Stimulated activated CD8-positive, alpha-beta memory T cell treated with anti-CD3 and anti-CD28 coated beads, Interleukin-4, amount 100 ng/mL, for 48 hours (primary cell): ENCODE data around the gene LRRN2.
"Not testable (repeated sequence)": the region's sequence is repeated elsewhere in the genome, so short reads cannot be mapped to it uniquely, and the experiment has no call there.

ENCODE experiments used
- DNase-seq: peaks from one replicate; pipeline ENCODE4 v3.0.0-alpha.2; 2020

The LRRN2 gene

DNA sequence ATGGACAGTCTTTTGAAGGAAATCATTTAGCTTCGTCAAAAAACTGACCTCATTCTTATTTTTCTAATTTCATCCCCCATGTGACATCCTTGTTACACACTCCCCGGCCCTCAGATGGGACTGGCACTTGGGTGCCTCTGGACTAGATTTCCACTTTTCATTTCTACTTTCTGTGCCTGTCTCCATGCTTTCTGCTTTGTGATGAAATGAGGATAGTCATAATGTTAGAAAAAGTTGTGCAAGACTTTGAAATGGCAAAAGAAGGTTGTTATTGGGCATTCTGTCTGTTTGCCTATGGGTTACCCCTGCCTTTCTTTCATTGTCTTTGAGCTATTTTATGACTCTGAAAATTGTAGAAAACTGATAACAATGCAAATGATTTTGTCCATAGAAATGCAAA, 114.4 kb downstream of the LRRN2 start:
- no peak for DNase-seq

DNA sequence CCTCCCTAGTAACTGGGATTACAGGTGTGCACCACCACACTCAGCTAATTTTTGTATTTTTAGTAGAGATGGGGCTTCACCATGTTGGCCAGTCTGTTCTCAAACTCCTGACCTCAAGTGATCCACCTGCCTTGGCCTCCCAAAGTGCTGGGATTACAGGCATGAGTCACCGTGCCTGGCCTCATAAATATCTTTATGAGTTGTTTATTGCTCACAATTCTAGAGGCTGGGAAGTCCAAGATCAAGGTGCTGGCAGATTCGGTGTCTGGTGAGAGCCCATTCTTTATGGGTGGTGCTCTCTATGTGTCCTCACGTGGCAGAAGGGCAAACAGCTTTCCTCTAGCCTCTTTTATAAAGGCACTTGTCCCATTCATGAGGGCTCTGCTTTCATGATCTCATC, 115.5 kb downstream of the LRRN2 start:
- DNase-seq, result not testable (repeated sequence)

DNA sequence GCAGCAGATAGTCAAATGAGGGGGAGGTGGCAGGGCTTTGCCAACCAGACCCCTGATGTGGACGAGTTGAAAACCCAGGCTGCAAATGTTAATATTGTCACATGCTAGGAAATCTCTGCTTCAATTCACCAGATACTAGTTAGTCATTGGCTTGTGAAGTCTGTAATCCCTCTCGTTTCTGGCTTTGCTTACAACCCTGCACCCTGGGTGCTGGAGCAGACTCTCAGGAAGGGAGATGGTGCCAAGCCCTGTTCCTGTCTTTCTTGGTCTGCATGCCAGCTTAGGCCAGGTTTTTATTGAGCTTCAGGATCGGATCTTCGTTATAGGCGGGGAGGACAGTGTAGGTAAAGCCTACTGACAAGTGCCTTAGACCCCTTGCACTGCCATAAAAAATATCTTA, 116.1 kb downstream of the LRRN2 start:
- no peak for DNase-seq

- no peak for DNase-seq
Observed at GRCh38 chr1:204568576-204569315, 116.8 kb downstream of the LRRN2 start.
